ENCODE measurements around the gene CFAP157.

The CFAP157 gene

DNA sequence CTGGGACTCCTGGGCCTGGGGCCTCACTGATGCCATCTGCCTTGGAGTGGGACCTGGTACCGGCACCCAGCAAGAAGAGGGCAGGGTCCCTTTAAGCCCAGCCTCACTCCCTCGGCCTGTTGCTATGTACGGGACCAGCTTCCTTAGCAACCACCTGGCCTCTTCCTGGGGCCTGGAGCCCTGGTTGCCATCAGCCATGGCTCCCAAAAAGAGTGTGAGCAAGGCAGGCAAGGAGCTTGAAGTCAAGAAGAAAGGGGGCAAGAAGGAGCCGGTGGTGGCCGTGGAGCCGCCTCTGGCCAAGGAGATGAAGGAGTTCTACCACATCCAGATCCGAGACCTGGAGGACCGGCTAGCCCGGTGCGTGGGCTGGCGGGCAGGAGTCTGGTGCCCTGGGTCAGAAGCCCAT is at the start of gene CFAP157:
TSS of gene CFAP157 (plus strand) at position 153 of the 406 bp plus-strand sequence. CDS start at position 197, 44 bp downstream.
- no peak for DNase-seq (ENCODE audit: low spot score)

DNA sequence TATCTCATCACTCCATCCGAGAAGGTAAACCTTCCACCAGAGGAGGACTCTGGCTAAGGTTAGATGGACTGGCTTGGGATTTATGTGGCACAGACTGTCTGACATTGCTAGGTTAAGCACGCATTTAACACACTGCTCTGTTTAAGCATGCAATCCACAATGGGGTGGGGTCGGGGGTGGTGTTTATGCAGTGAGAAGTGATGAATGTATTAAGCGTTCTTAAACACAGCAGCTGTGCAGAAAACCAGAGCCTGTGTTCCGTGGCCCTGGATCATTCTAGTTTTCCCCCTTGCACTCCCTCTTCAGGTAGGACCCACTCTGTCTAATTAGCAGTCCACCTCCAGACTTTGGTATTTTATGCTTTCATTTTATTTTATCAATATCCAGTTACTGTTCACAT is 48.4 kb upstream of the CFAP157 start:
- no peak for DNase-seq (ENCODE audit: low spot score)

DNA sequence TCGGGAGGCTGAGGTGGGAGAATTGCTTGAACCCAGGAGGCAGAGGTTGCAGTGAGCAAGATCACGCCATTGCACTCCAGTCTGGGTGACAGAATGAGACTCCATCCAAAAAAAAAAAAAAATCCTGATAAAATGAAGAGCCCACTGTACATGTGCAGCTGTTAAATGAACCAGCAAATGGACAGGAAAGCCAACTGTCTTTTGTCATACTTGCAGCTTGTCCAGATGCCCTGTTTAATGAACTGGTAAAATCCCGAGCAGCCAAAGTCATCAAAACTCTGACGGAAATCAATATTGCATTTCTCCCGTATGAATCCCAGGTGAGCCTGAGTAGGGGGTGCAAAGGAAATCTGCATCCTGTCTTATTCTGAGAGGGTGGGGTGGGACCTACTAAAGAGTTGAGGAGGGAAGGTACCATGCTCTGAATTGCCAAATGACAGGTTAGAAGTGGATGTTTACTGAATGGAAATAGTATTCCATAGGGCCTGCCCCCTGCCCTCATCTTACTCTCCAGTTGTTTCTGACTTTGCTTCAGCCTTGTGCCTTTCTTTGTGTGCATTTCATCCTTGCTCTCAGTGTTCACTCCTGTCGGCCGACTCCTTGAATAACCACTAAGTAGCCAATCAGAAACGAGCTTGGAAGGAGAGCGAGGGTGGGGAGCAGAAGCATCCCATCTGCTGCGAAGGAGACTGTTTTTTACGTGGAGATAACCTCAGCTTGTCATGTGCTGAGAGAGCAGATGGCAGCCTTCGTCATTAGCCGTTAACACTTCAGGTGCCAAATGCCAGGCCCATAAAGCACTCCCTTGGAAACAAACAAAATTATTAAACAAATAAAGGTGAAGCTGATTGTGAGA is 45.7 kb upstream of the CFAP157 start:
- DNase-seq (ENCODE audit: low spot score), result no peak

DNA sequence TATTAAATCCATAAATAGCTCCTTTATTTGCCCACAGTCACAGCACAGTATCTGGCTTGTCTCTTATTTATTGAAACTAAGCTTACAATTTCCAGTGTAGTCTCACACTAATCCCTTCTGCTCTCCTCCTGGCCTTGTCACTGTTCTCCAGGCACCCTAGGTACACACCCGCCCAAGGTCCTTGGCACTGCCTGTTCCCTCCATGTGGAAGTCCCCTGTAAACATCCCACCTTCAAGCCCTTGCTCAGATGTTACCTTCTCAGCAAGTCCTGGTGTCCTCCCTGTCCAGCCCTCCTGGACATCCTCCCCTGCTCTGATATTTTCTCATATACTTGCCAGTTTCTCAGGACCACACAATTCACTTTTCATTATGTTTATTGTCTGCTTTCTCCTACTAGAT is 44.2 kb upstream of the CFAP157 start:
- DNase-seq (ENCODE audit: low spot score), result no peak

DNA sequence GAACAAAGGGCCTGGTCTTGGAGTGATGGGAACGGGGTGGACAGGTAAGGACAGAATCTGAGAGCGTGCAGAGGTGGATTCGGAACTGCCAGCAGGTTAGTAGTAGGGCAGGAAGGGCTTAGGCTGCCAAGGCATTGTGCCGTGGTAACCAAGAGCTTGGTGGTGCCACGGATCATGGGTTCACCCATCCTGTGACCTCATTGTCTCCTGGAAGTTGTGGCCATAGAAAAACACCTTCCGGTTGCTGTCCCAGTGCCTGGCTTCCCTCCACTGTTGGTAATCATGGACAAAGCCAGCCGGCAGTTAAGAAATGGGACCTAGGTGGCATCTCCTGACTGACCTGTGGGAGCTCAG is 42.5 kb upstream of the CFAP157 start:
- DNase-seq (ENCODE audit: low spot score), result no peak

DNA sequence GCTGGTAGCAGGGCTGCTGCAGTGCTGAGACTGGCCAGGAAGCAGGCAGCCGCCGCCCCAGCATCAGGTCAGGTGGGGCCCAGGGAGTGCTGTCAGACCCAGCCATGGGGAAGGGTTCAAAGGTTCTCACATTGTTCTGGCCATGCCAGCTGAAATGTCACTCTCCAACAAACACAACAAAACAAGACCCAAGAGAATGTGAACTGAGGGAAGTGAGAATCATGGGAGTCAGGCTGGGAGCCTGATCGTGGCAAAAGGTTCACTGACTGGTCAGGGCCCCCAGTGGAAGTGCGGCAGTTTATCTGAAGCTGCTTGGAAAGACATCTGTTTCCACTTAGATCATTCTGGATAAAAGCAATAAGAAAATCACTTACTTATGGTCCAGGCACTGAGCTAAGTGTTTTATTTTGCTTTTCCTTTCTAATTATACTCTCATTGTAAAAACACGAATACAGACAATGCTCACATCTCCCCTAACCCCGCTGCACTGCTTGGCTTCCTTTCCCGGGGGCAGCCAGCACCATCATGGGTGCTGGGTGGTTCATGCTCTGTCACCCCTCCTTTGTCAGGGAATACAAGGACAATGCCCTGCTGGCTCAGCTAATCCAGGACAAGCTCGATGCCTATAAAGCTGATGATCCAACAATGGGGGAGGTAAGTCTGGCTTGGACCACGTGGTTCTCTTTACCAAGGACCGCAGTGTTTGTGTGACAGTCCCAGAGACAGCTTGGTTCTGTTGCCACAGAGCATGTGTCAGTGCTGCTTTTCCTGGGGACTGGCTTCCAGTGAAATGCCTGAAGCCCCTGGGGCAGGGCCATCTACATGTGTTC is 41.9 kb upstream of the CFAP157 start:
- DNase-seq (ENCODE audit: low spot score), result no peak

DNA sequence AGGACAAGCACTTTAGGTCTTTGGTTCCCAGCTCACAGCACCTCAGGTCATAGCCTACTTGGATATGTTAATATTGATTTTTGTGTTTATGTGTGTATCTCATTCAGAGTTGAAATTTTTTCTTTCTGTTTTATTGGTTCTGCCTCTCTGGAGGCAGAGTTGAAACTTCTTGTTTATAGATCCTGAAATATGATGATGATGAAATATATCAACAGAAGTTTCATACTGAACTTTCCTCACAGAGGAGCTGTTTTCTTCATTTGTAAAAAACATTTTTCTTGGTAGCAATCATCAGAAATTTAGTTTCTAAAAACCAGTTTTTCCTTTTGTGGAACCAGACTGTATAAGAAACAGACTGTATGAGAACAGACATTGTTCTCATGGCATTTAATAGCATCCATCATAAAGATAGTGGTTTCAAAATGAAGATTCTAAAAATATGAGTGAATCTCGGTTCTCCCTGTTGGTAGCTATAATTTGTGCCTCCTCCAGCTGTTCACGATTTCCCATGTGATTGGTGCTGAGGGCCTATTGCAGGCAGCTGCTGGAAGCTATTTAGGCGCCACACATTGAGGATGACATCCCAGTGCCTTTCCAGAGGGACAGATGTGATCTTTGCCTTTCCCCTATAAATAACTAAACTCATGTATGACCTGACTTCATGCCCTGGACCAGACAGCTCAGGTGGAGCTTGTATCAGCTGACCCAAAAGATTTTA is 39.5 kb upstream of the CFAP157 start:
- DNase-seq (ENCODE audit: low spot score), result no peak

DNA sequence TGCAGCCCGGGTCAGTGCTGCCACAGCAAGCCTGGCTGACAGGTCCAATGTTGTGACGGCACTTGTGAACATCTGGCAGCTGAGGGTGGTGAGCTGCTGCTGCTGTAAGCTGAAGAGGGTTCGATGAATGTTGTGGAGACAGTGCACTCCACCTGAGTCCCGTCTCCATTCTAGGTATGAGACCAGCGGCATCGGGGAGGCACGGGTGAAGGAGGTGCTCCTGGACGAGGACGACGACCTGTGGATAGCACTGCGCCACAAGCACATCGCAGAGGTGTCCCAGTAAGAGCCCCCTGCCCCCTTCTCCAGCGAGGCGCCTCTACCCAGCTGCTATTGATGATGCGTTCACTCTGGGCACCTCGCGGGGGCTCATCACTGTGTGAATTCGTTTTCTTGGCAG is 38.9 kb upstream of the CFAP157 start:
- no peak for DNase-seq (ENCODE audit: low spot score)

DNA sequence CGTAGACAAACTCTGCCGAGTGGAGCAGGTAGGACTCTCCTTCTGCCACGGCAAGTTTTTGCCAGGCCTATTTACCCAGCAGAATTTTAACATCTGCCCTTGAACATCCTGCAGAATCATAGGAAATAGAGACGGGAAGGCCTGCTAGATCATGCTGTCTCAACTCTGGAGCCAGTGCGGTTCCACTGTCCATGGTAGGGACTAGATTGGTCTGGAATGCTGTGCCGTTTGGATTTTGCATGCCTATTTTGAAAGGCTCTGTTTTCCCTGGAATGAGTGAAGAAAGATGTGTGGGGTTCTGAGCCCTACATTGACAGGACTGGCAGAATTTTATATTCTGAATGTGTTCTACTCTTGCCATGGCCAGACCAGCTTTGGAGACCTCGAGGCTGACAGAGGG is 33.6 kb upstream of the CFAP157 start:
- no peak for DNase-seq (ENCODE audit: low spot score)

DNA sequence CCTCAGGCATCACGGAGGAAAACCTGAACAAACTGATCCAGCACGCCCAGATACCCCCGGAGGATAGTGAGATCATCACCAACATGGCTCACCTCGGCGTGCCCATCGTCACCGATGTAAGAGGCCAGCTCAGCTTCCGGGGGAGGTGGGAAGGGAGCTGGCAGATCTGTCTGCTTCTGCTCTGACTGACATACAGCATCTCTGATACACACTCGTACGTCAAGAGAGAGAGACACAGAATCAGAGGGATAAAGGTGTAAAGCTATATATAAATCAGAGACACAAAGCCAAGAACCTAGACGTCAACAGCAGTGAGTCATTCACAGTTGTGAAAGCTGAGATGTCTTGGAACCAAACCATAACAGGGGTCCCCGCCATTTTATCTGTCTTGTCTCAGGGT is 30.1 kb upstream of the CFAP157 start:
- no peak for DNase-seq (ENCODE audit: low spot score)

DNA sequence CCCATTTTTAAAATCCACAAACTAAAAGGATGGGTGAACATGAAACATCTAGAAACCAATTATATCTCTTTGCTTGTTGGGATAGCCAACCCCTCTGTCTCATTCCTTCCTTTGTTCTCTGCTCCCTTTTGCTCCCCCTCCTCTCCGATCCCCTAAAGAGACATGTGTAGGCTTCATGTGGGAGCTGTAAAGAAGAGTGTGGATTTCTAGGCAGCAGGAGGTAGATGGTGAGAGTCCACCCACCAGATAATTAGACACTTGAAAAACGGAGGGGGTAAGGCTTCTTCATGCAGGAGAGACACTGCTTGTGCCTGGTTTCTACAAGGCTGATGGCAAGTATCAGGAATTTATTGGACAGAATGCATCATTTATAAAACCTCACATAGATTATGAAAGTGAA is 27.3 kb upstream of the CFAP157 start:
- no peak for DNase-seq (ENCODE audit: low spot score)

DNA sequence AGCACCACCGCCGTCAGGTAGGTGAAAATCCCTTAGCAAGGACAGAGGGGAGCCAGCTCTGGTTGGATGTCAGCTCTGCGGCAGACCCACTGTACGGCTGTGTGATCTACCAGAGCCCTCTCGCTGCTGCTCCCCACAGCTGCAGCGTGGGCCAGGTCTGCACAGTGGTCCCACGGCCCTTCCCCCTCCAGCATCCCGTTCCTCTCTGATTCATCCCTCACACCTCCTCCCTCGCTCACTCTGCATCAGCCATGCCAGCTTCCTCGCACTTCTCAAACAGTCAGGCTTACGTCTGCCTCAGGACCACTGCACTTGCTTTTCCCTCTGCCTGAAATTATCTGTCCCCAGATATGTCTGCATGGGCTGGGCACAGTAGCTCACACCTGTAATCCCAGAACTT is 26.6 kb upstream of the CFAP157 start:
- DNase-seq (ENCODE audit: low spot score), result no peak

DNA sequence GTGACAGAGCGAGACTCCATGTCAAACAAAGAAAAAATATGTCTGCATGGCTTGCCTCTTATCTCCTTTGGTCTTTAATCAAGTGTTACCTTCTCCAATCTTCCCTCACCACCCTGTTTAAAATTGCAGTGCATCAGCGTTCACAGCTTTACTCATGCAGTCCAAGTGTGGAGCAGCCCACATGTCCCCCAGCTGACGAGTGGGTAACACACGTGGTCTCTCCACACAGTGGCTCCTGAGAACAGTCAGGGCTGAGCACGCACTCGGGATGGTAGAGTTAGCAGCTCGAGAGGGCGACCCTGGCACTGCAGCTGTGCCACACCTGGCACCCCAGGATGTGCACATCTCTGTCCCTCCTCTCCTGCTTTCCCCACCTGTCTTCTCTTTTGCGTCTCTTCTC is 25.9 kb upstream of the CFAP157 start:
- no peak for DNase-seq (ENCODE audit: low spot score)

DNA sequence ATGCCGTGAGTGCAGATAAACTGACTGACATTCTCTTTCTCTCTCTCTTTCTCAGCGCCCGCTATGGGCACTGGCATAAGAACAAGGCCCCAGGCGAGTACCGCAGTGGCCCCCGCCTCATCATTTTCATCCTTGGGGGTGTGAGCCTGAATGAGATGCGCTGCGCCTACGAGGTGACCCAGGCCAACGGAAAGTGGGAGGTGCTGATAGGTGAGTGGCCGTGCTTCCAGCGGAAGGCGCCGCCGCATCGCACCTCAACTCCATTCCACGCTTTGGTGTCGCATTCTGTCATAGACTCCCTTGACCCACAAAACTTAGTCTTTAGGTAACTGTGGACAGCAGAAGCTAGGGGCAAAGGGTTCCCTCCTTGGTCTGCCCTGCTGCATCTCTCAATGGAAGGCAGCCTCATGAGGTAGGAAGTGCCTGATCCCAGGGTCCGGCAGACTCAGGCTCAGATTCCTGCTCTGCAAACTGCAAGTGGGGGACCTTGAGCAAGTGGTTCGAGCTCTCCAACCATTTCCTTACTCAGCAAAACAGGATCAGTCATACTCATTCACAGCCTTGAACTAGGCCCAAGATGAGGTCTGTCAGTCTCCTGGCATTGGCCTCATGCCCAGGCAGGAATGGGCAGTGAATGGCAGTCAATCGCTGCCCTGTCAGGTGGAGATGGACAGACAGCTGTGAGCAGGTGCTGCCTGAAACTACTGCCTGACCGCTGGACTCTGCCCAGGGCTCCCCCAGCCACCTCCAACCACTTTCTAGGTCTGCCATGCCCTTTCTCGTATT is 24.2 kb upstream of the CFAP157 start:
- no peak for DNase-seq (ENCODE audit: low spot score)

DNA sequence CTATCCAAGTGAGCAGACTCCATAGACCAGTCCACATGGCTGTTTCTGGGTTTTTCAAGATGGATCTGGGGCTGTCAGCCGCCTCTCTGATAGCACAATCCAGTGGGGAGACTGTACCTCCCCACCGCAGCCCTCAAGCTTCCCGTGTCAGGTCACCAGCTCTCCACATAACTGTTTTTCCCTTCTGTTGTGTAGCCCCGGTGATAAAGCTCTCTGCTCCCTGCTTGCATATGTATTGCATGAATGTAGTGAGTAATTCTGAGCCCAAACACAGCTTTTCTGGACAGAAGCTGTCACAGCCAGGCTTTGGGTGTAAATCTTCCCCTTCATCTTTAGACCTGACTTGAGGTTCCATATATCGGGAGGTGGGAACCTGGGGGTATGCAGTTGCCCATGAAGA is 23.1 kb upstream of the CFAP157 start:
- DNase-seq (ENCODE audit: low spot score), result no peak

DNA sequence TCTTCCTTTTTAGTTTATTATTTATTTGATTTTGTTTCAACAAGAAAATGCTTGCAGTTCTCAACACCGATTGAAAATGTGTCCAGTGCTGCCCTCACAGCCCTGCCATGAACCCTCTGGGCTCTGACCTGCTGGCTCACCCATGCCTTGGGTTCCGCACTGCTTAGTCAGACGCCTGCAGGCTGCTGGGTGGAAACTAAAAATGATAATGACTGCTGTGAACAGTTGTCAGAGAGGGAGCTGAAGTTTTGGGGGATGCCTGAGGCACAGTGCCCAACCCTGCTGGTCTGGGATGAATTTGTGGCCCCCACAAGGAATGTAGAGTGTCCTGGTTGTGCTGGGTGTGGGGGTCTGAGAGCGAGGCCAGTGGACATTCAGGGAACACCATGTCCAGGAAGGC is 22.2 kb upstream of the CFAP157 start:
- DNase-seq (ENCODE audit: low spot score), result no peak

DNA sequence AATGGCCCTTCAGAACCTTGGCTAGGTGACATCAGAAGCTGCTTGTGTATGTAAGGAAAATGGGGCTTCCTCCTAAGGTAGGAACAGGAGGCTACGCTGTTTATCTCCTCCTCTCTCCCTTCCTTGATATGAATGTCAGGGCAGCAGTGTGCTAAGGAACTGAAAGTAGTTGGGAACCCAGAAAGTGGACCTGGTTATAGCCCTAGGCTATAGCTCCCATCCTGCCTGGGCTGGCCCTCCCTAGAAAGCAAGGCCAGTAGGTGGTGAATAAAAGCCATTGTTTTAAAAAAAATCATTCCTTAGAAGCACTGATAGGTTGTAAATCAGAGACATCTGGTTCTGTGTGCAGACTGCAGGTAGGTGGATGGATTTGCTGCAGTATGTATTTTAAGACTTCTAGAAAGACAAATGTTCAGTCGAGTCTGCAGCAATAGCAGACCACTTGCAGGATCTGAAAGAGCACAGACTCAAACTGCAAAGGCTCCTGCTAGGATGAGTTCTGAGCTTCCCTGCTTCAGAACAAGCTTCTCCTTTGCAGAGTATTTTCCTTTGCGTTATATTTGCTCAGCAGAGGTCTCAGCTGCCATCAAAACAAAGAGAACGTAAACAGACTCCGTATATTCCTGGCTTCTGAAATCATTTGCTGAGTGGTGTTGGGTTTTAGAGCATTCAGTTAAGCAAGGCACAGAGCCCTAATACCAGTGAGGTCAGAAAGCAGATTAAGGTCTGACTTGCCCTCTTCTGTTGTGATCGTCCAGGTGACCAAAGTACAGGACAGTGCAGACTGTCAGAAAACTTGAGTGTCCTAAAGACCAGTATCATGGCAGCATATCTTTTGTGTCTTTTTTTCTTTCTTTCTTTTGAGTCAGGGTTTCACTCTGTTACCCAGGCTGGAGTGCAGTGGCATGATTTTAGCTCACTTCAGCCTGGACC is 20.1 kb upstream of the CFAP157 start:
- DNase-seq (ENCODE audit: low spot score), result no peak

DNA sequence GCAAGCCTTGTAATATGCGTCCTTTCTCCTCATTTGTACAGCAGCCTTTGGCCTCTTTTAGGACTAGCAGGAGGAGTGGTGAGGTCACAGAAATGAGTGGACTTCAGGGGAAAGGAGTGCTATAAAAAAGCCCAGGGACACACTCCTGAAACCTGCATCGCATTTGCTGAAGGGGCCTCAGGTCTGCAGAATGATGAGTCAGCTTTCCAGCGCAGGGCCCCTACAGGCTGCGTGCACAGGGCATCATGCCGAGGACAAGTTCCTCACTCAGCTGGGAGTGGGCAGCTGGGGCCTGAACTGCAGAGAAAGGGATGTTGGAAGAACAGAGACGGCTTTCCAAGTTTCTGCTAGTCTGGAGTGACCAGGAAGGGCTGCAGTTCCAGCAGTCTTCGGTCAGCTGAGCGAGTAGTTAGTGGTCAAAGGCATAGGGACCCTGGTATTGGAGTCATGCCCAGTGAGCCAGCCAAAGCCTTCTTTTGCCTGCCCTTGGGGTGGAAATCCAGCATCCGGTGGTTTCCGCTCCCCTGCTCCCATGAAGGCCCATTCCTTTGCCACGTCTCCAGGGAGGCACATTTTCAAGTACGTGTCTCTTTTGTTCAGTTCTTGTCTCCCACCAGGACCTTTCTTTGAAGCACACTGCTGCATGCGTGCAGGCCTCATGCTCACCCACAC is 17.3 kb upstream of the CFAP157 start:
- no peak for DNase-seq (ENCODE audit: low spot score)

DNA sequence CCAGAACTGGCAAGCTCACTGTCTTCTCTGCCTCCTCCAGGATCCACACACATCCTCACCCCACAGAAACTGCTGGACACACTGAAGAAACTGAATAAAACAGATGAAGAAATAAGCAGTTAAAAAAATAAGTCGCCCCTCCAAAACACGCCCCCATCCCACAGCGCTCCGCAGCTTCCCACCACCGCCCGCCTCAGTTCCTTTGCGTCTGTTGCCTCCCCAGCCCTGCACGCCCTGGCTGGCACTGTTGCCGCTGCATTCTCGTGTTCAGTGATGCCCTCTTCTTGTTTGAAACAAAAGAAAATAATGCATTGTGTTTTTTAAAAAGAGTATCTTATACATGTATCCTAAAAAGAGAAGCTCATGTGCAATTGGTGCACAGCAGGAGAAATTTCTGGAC is 16.1 kb upstream of the CFAP157 start:
- DNase-seq (ENCODE audit: low spot score), result no peak

DNA sequence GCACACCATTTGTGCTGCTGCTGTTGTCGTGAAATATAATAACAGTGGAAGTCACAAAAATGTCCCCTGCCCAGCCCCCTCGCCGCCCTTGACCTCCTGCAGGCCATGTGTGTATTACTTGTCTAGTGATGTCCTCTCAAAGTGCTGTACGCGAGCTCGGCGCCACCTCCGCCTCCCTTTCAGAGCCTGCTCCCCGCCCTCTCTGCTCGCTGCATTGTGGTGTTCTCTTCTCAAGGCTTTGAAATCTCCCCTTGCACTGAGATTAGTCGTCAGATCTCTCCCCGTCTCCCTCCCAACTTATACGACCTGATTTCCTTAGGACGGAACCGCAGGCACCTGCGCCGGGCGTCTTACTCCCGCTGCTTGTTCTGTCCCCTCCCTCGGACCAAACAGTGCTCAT is 14.7 kb upstream of the CFAP157 start:
- no peak for DNase-seq (ENCODE audit: low spot score)
